PC-3 (cell line): ENCODE data around the gene IKBIP. TPM values are rescaled to one million over a fixed set of nuclear protein-coding genes. Genes with fewer than 3 reads are reported as not detected.

Source experiments
- ATAC-seq: fragments of 200-7000 bp; cut with Tn5 transposase; 2 replicates; pipeline ENCODE4 v1.9.1; 2020; ENCODE audit warnings: mild to moderate bottlenecking, moderate library complexity
- Bru-seq: library from RNA; stranded (reverse); fragments of 400-500 nt; gene quantifications from one replicate; lab custom pipeline; 2021; lab: Mats Ljungman, UMichigan
- BruChase-seq, 2 experiments: library from RNA; stranded (reverse); fragments of 400-500 nt; gene quantifications; one replicate each; lab custom pipeline; 2021; lab: Mats Ljungman, UMichigan
- BruUV-seq: library from RNA; stranded (reverse); fragments of 400-500 nt; replicated peaks from 2 replicates; lab custom pipeline; 2021; lab: Mats Ljungman, UMichigan
- CTCF ChIA-PET: fragments of 300-600 bp; sonication (Branson Sonifier 250); formaldehyde crosslinking; loops from one replicate; lab custom pipeline; 2022; ENCODE audit warnings: antibody characterized with exemption; lab: Charles Lee
- POLR2A ChIA-PET: fragments of 300-600 bp; sonication (Branson Sonifier 250); formaldehyde crosslinking; loops from one replicate; lab custom pipeline; 2022; ENCODE audit warnings: antibody characterized with exemption; ENCODE audit not compliant: unreplicated experiment; lab: Charles Lee
- DNase-seq: peaks from one replicate; pipeline ENCODE4 v3.0.0-alpha.2; 2015
- H2AFZ ChIP-seq: fragments of 300-600 bp; sonication (generic); 2 replicates; pipeline ENCODE4 v1.6.0; 2016; ENCODE audit warnings: antibody characterized with exemption, low read length
- H3F3A ChIP-seq: fragments of 300-600 bp; sonication (generic); one replicate; pipeline ENCODE4 v1.6.0; 2017; ENCODE audit warnings: antibody characterized with exemption, low read length, control low read depth, mild to moderate bottlenecking; ENCODE audit not compliant: unreplicated experiment
- H3K27ac ChIP-seq: fragments of 300-600 bp; sonication (generic); 2 replicates; pipeline ENCODE4 v1.5.1; 2016; ENCODE audit warnings: mild to moderate bottlenecking, low read length
- H3K27me3 ChIP-seq: fragments of 300-600 bp; sonication (generic); 2 replicates; pipeline ENCODE4 v1.6.1; 2016; ENCODE audit warnings: low read length, mixed read lengths
- H3K36me3 ChIP-seq: fragments of 300-600 bp; sonication (generic); 2 replicates; pipeline ENCODE4 v1.6.1; 2016; ENCODE audit warnings: low read depth, mixed run types, low read length, mixed read lengths
- H3K4me1 ChIP-seq: fragments of 300-600 bp; sonication (generic); 2 replicates; pipeline ENCODE4 v1.5.1; 2016; ENCODE audit warnings: low read length; ENCODE audit not compliant: insufficient read depth
- H3K4me2 ChIP-seq: fragments of 300-600 bp; sonication (generic); 2 replicates; pipeline ENCODE4 v1.6.0; 2016; ENCODE audit warnings: low read length
- H3K4me3 ChIP-seq: fragments of 300-600 bp; sonication (generic); 2 replicates; pipeline ENCODE4 v1.5.1; 2016; ENCODE audit warnings: mild to moderate bottlenecking, low read length, mixed read lengths
- H3K79me2 ChIP-seq: fragments of 300-600 bp; sonication (generic); 2 replicates; pipeline ENCODE4 v1.6.1; 2017; ENCODE audit warnings: low read length, mixed read lengths
- H3K9ac ChIP-seq: fragments of 300-600 bp; sonication (generic); 2 replicates; pipeline ENCODE4 v1.6.0; 2016; ENCODE audit warnings: mild to moderate bottlenecking, low read length
- H3K9me2 ChIP-seq: fragments of 300-600 bp; sonication (generic); replicated peaks from 2 replicates; pipeline ENCODE4 v1.6.1; 2016; ENCODE audit warnings: mixed run types, low read length, mixed read lengths
- H3K9me3 ChIP-seq: fragments of 300-600 bp; sonication (generic); 2 replicates; pipeline ENCODE4 v1.6.1; 2016; ENCODE audit warnings: low read length, mixed read lengths
- H4K20me1 ChIP-seq: fragments of 300-600 bp; sonication (generic); 2 replicates; pipeline ENCODE4 v1.6.1; 2016; ENCODE audit warnings: low read length, mixed read lengths
- EZH2 ChIP-seq: fragments of 300-600 bp; sonication (generic); IDR thresholded peaks from one replicate; pipeline ENCODE4 v1.6.1; 2017; ENCODE audit warnings: antibody characterized with exemption, mild to moderate bottlenecking, low read length; ENCODE audit not compliant: unreplicated experiment
- EZH2phosphoT487 ChIP-seq: fragments of 300-600 bp; sonication (generic); IDR thresholded peaks from 2 replicates; pipeline ENCODE4 v1.6.1; 2018; ENCODE audit warnings: mild to moderate bottlenecking, antibody characterized with exemption, low read length, borderline replicate concordance
- intact Hi-C: fragments of 100-400 bp; cut with micrococcal nuclease; formaldehyde crosslinking; loops from 2 replicates; pipeline ENCODE4 v1.9.0; 2023
- long read RNA-seq: library from polyadenylated mRNA; unstranded; transcript quantifications from one replicate; pipeline ENCODE4 v2.0.0, GENCODE V29; 2021; ENCODE audit not compliant: unreplicated experiment
- total RNA-seq: library from RNA; depleted of rRNA; stranded (reverse); fragments of >200 nt; gene quantifications from 2 replicates; pipeline ENCODE4 v1.2.3, GENCODE V29; 2014; rRNA removed
- TF ChIP-seq, protein P1 (sequence below): fragments of 300-600 bp; sonication (generic); conservative IDR thresholded peaks from 2 replicates; pipeline ENCODE4 v1.5.1; 2017; ENCODE audit warnings: antibody characterized with exemption, low read depth, mild to moderate bottlenecking, low read length

IKBIP gene
- 11.1 and 14.6 TPM in 2 replicates for total RNA-seq
- percentile 75 among the genes with signal in this experiment for Bru-seq, nascent RNA
- BruChase-seq, experiment 1, labeled RNA remaining after a 6-hour chase, result percentile 75 among the genes with signal in this experiment
- BruChase-seq, experiment 2, labeled RNA remaining after a 2-hour chase, result percentile 66 among the genes with signal in this experiment
- long read RNA-seq, transcript IKBIP-203 (2 exons, 1,368 nt), result minor isoform, 8 of 46 reads
- long read RNA-seq, transcript IKBIP-201 (3 exons, 3,189 nt), result minor isoform, 11 of 46 reads
- long read RNA-seq, transcript IKBIP-202 (3 exons, 1,645 nt), result major isoform, 16 of 46 reads
- long read RNA-seq, partial matches to known transcripts, result 1 of 46 reads
- long read RNA-seq, other reads (novel, unspliced or antisense), result 10 of 46 reads

DNA sequence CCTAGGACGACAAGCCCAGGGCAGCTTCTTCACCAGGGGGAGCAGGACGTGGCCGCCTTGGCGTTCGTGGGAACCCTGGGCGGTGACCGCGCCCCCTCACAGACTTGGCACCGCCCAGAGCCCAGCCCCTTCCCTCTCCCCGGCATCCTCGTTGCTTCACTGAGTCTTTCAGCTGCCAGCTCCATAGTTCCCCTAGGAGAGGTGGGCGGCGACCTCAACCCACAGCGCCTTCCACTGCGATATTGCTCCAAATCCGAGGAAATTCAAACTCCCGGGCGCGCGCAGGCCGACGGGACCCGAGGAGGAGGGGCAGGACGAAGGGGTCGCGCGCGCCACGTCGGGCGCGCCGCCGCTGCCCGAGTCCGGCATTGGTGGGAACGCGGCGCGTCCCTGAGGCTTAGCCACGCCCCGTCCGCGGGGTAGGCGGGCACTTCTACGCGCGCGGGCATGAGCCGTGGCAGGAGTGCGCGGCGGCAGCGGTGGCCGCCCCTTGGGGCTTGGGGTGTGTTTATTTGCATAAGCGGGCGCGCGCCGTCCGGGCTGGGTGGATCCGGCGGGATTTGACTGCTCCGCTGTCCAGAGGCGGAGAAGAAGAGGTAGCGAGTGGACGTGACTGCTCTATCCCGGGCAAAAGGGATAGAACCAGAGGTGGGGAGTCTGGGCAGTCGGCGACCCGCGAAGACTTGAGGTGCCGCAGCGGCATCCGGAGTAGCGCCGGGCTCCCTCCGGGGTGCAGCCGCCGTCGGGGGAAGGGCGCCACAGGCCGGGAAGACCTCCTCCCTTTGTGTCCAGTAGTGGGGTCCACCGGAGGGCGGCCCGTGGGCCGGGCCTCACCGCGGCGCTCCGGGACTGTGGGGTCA, at the start of gene IKBIP, which contains the start of gene APAF1:
Gene IKBIP (minus strand): TSS at position 77 of the 860 bp plus-strand sequence. CDS start 87 bp downstream, outside the sequence.
Gene APAF1 (plus strand): TSS at position 579 of the 860 bp plus-strand sequence. CDS start 3,070 bp downstream, outside the sequence.
- DNase-seq (peak; percentile 97), ATAC-seq (peak; percentile 86)
- peak within 1 kb of the TSS; percentile 98 for H2AFZ ChIP-seq
- H3K4me3 ChIP-seq, result peak within 1 kb of the TSS; percentile 88
- peak within 1 kb of the TSS; percentile 74 for H3K9ac ChIP-seq
- H3K4me2 ChIP-seq, result peak within 1 kb of the TSS; percentile 81
- peak within 1 kb of the TSS; percentile 51 for H3K27ac ChIP-seq
- peaks cover 49% of the 10 kb centered on the region for H3K79me2 ChIP-seq
- CTCF ChIA-PET, result no interaction called here
- intact Hi-C loops, result loop anchor here (1.0 to 2.0 kb wide), 3 partner anchors 9 to 142 kb away; partner anchors contain the start of gene SLC25A3
- BruUV-seq, result no TSS peak
- TF ChIP-seq, protein P1, sequence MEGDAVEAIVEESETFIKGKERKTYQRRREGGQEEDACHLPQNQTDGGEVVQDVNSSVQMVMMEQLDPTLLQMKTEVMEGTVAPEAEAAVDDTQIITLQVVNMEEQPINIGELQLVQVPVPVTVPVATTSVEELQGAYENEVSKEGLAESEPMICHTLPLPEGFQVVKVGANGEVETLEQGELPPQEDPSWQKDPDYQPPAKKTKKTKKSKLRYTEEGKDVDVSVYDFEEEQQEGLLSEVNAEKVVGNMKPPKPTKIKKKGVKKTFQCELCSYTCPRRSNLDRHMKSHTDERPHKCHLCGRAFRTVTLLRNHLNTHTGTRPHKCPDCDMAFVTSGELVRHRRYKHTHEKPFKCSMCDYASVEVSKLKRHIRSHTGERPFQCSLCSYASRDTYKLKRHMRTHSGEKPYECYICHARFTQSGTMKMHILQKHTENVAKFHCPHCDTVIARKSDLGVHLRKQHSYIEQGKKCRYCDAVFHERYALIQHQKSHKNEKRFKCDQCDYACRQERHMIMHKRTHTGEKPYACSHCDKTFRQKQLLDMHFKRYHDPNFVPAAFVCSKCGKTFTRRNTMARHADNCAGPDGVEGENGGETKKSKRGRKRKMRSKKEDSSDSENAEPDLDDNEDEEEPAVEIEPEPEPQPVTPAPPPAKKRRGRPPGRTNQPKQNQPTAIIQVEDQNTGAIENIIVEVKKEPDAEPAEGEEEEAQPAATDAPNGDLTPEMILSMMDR, result no peak
- TF ChIP-seq EZH2 (no peak), EZH2phosphoT487 (no peak)
- no peaks in the 10 kb centered on the region for H4K20me1 ChIP-seq
- no peaks in the 10 kb centered on the region for H3K9me2 ChIP-seq
- H3F3A ChIP-seq, result no peaks in the 10 kb centered on the region
- H3K36me3 ChIP-seq, result no peaks in the 10 kb centered on the region; the same call in 1 of the 2 replicates
- no peaks in the 10 kb centered on the region for H3K27me3 ChIP-seq
- no peaks in the 10 kb centered on the region for H3K9me3 ChIP-seq
- H3K4me1 ChIP-seq, result peaks cover 6% of the 10 kb centered on the region
- POLR2A ChIA-PET, result interaction anchor here (0.6 to 1.2 kb wide), 2 partner anchors 51 to 78 kb away, joined by 3 to 16 read pairs; partner anchors contain the start of gene SLC25A3

- H3K9me2 ChIP-seq, result no peaks in the 10 kb centered on the region
- no peaks in the 10 kb centered on the region for H4K20me1 ChIP-seq
- no peaks in the 10 kb centered on the region for H3K4me1 ChIP-seq
- no TSS peak for BruUV-seq
- TF ChIP-seq EZH2phosphoT487, result no peak
- TF ChIP-seq, protein P1, result no peak
- TF ChIP-seq EZH2, result no peak
- ATAC-seq, result no peak
- no peaks in the 10 kb centered on the region; the same call in 1 of the 2 replicates for H3K36me3 ChIP-seq
- no peaks in the 10 kb centered on the region for H3K27me3 ChIP-seq
- no peak overlapping the region for H3K4me2 ChIP-seq
- H3K9me3 ChIP-seq, result no peaks in the 10 kb centered on the region
- intact Hi-C loops, result loop anchor here (5.0 kb wide), 1 partner anchor 61 kb away; no protein-coding TSS in a partner anchor
- no peaks in the 10 kb centered on the region for H3K79me2 ChIP-seq
- no peak overlapping the region for H3K27ac ChIP-seq
- H3K9ac ChIP-seq, result no peak overlapping the region
- H3K4me3 ChIP-seq, result no peak overlapping the region
- H3F3A ChIP-seq, result no peaks in the 10 kb centered on the region
- POLR2A ChIA-PET, result no interaction called here
- H2AFZ ChIP-seq, result no peak overlapping the region
- no peak for DNase-seq
- CTCF ChIA-PET, result no interaction called here
Measured at GRCh38 chr12:98691351-98691750, 46.8 kb upstream of the IKBIP start.
